Activated T-helper 2 cell treated with anti-CD3 and anti-CD28 coated beads, Interferon-gamma antibody, Interleukin-2, Interleukin-4, amounts not matched to agents 10 μg/mL and 5 μg/mL and 100 μg/mL, durations not matched to agents 14 hours and 24 hours and 36 hours (primary cell): ENCODE data around the gene CAV2. TPM values are rescaled to one million over a fixed set of nuclear protein-coding genes. Genes with fewer than 3 reads are reported as not detected.

Experiments used
- DNase-seq: peaks from one replicate; pipeline ENCODE4 v3.0.0; 2021; ENCODE audit warnings: low spot score
- H3K27ac Mint-ChIP-seq: one replicate; pipeline ENCODE4 v1.8.0; 2021; ENCODE audit warnings: mixed read lengths
- H3K27me3 Mint-ChIP-seq: one replicate; pipeline ENCODE4 v1.8.0; 2021; ENCODE audit warnings: low read depth, mixed read lengths
- H3K36me3 Mint-ChIP-seq: one replicate; pipeline ENCODE4 v1.8.0; 2021; ENCODE audit warnings: low read depth, mixed read lengths
- H3K4me1 Mint-ChIP-seq: one replicate; pipeline ENCODE4 v1.8.0; 2021; ENCODE audit warnings: low read depth, mixed read lengths
- H3K4me3 Mint-ChIP-seq: one replicate; pipeline ENCODE4 v1.8.0; 2021; ENCODE audit warnings: low read depth, mild to moderate bottlenecking, moderate library complexity, mixed read lengths
- H3K9me3 Mint-ChIP-seq: one replicate; pipeline ENCODE4 v1.8.0; 2021; ENCODE audit warnings: mixed read lengths
- intact Hi-C: fragments of 100-400 bp; cut with micrococcal nuclease; formaldehyde crosslinking; loops from one replicate; pipeline ENCODE4 v1.15.1; 2023
- total RNA-seq: library from RNA; stranded (reverse); gene quantifications from 2 replicates; pipeline ENCODE4 v1.2.3, GENCODE V29; 2022

Gene CAV2
- total RNA-seq, 1 donor from 2014 or later, result not detected

DNA sequence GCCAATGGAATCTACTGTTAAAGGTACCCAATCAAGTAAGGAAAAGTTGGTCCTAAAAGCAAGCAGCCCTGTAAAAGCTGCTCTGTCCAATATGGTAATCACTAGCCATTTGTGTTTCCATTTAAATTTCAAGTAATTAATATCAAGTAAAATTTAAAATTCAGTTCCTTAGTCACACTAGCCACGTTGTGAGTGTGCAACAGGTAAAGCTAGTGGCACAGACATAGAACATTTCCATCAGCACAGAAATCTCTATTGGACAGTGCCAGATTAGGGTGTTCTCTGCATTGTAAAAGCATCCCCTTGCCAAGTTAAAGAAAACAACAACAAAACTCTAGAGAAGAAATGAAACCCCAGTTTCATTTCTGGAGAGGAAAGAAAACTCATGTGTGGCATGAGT lies 29.7 kb downstream of the CAV2 start:
- no peak for DNase-seq
- H3K27ac Mint-ChIP-seq, result no peak overlapping the region
- intact Hi-C loops, result loop anchor here (10.0 kb wide), 1 partner anchor 354 kb away; no protein-coding TSS in a partner anchor
- H3K4me3 Mint-ChIP-seq, result no peak overlapping the region
- H3K27me3 Mint-ChIP-seq, result peaks cover 48% of the 10 kb centered on the region
- no peaks in the 10 kb centered on the region for H3K9me3 Mint-ChIP-seq
- peaks cover 23% of the 10 kb centered on the region for H3K4me1 Mint-ChIP-seq
- no peaks in the 10 kb centered on the region for H3K36me3 Mint-ChIP-seq

GRCh38 chr7:116530107-116530820 lies 30.7 kb downstream of the CAV2 start:
- Mint-ChIP-seq H3K27ac (no peak overlapping the region), H3K9me3 (no peaks in the 10 kb centered on the region), H3K36me3 (no peaks in the 10 kb centered on the region), H3K4me1 (peaks cover 15% of the 10 kb centered on the region), H3K4me3 (no peak overlapping the region), H3K27me3 (peaks cover 40% of the 10 kb centered on the region)
- intact Hi-C loops, result no loop called here
- DNase-seq, result no peak

DNA sequence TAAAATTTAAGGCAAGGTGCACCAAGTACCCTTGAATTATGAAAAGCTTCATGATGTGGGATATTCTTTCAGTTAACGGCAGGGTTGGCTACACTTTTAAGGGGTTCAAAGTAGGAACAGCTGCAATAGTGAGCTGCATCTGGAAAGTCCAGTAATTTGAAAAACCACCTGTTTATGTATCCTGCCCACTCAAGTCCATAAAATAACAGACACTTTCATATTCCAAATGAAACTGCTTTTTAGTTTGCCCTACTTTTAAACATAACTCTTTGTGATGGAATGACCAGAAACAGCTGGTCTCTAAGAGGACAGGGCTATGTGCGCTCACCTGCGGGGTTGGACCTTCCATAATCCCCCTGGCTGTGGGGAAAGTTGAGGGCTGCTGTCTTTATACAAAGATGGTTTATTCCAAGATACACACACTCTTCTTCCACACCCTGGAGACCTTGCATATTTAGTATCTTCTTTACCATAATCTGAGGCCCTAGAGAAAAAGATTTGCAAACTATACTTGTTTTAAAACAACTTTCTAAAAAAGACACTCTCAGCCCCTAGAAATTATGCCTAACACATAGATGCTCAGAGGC lies 32.7 kb downstream of the CAV2 start:
- peaks cover 26% of the 10 kb centered on the region for H3K27me3 Mint-ChIP-seq
- no peak overlapping the region for H3K4me3 Mint-ChIP-seq
- no peak for DNase-seq
- no peak overlapping the region for H3K27ac Mint-ChIP-seq
- no peaks in the 10 kb centered on the region for H3K36me3 Mint-ChIP-seq
- no peaks in the 10 kb centered on the region for H3K9me3 Mint-ChIP-seq
- intact Hi-C loops, result no loop called here
- peaks cover 3% of the 10 kb centered on the region for H3K4me1 Mint-ChIP-seq

- no peak overlapping the region for H3K27ac Mint-ChIP-seq
- no peaks in the 10 kb centered on the region for H3K4me1 Mint-ChIP-seq
- H3K4me3 Mint-ChIP-seq, result no peak overlapping the region
- no peaks in the 10 kb centered on the region for H3K9me3 Mint-ChIP-seq
- H3K36me3 Mint-ChIP-seq, result no peaks in the 10 kb centered on the region
- no peak for DNase-seq
- peaks cover 14% of the 10 kb centered on the region for H3K27me3 Mint-ChIP-seq
- intact Hi-C loops, result no loop called here
Observed at GRCh38 chr7:116534790-116535189, 35.3 kb downstream of the CAV2 start.

DNA sequence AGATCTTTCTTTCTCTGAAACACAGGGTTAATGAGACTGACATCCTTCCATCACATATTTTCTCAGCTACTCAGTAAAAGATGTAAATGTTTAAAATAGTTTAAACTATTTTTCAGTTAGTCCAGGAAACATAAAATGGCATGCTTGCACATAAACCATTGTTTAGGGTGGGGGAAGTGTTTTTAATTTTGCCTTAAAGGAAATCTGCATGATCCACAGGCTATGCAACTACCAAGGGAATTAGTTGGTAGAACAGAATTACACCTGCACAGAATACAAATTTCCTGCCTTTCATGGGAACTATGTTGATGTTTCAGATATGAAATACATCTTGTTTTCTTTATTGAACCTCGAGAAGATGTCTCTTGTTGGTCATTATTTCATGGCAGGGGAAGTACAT lies 35.9 kb downstream of the CAV2 start:
- DNase-seq, result no peak
- H3K4me3 Mint-ChIP-seq, result no peak overlapping the region
- no peaks in the 10 kb centered on the region for H3K9me3 Mint-ChIP-seq
- no peaks in the 10 kb centered on the region for H3K4me1 Mint-ChIP-seq
- peaks cover 10% of the 10 kb centered on the region for H3K27me3 Mint-ChIP-seq
- no peaks in the 10 kb centered on the region for H3K36me3 Mint-ChIP-seq
- no peak overlapping the region for H3K27ac Mint-ChIP-seq
- intact Hi-C loops, result no loop called here

GRCh38 chr7:116538138-116538537 lies 38.6 kb downstream of the CAV2 start:
- H3K36me3 Mint-ChIP-seq, result no peaks in the 10 kb centered on the region
- no peaks in the 10 kb centered on the region for H3K4me1 Mint-ChIP-seq
- no peak for DNase-seq
- H3K9me3 Mint-ChIP-seq, result no peaks in the 10 kb centered on the region
- peaks cover 12% of the 10 kb centered on the region for H3K27me3 Mint-ChIP-seq
- no peak overlapping the region for H3K4me3 Mint-ChIP-seq
- intact Hi-C loops, result no loop called here
- no peak overlapping the region for H3K27ac Mint-ChIP-seq

DNA sequence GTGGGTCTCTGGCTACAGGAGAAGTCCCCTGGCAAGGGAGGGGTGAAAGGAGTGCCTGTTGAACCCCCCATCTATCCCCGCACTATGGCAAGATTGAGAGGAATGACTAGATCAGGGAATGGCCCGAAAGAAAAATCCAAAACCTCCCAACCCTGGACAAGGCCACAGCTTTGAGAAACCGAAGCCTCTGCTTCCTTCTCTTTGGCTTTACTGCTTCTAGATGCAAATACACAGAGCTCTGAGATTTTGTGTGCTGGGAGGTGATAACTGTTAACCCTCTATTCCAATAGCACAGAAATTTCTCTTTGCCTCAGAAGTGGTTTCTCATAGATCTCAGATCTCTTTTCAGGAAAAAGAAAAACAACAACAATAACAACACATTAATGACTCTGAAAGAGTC lies 40.3 kb downstream of the CAV2 start:
- no peak for DNase-seq
- no peaks in the 10 kb centered on the region for H3K9me3 Mint-ChIP-seq
- no peak overlapping the region for H3K4me3 Mint-ChIP-seq
- H3K36me3 Mint-ChIP-seq, result no peaks in the 10 kb centered on the region
- intact Hi-C loops, result no loop called here
- H3K27ac Mint-ChIP-seq, result no peak overlapping the region
- H3K4me1 Mint-ChIP-seq, result no peaks in the 10 kb centered on the region
- H3K27me3 Mint-ChIP-seq, result peaks cover 20% of the 10 kb centered on the region

DNA sequence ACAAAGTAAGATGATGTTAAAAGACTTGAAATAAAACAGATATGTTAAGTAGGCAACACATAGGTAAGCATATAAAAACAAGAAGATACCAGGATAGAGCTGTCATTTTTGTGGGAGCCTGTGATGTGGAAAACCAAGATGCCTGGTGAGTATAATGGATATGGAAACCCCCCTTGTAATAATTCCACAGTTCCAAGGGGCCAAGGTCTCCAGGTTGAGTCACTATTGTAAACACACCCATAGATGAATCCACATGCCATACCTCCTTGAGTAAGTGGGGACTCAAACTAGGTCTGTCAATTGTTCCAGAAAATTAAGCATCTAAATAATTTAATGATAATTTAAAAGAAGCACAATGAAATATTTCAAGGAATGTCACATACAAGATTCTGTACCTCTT lies 41.2 kb downstream of the CAV2 start:
- no peaks in the 10 kb centered on the region for H3K9me3 Mint-ChIP-seq
- intact Hi-C loops, result no loop called here
- H3K27ac Mint-ChIP-seq, result no peak overlapping the region
- H3K4me1 Mint-ChIP-seq, result no peaks in the 10 kb centered on the region
- H3K36me3 Mint-ChIP-seq, result no peaks in the 10 kb centered on the region
- no peak for DNase-seq
- peaks cover 23% of the 10 kb centered on the region for H3K27me3 Mint-ChIP-seq
- H3K4me3 Mint-ChIP-seq, result no peak overlapping the region

DNA sequence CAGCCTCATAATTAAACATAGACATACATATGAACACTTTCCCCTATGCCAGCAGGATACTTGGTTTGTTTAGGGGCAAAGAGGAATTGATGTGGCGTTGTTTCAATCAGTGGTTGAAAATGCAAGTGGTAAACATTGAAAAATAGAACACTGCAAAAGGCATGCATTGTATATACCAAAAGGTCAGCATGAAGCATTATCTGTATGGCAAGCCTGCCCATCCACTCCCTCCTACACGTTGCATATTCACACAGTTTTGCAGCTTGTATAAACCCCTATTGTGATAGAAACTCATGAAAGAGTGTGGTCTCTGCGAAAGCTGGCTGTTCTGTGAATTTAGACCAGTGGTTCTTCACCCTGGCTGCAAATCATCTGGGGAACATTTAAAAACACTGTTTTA lies 42.4 kb downstream of the CAV2 start:
- no peaks in the 10 kb centered on the region for H3K36me3 Mint-ChIP-seq
- no peak for DNase-seq
- H3K27ac Mint-ChIP-seq, result no peak overlapping the region
- no peak overlapping the region for H3K4me3 Mint-ChIP-seq
- H3K27me3 Mint-ChIP-seq, result peaks cover 25% of the 10 kb centered on the region
- no peaks in the 10 kb centered on the region for H3K4me1 Mint-ChIP-seq
- intact Hi-C loops, result no loop called here
- H3K9me3 Mint-ChIP-seq, result no peaks in the 10 kb centered on the region

GRCh38 chr7:116542618-116543017 lies 43.1 kb downstream of the CAV2 start:
- intact Hi-C loops, result no loop called here
- no peak for DNase-seq
- Mint-ChIP-seq H3K4me3 (no peak overlapping the region), H3K4me1 (no peaks in the 10 kb centered on the region), H3K9me3 (no peaks in the 10 kb centered on the region), H3K36me3 (no peaks in the 10 kb centered on the region), H3K27me3 (peaks cover 30% of the 10 kb centered on the region), H3K27ac (no peak overlapping the region)

GRCh38 chr7:116543664-116544063 lies 44.1 kb downstream of the CAV2 start:
- H3K36me3 Mint-ChIP-seq, result no peaks in the 10 kb centered on the region
- no peak overlapping the region for H3K4me3 Mint-ChIP-seq
- no peaks in the 10 kb centered on the region for H3K4me1 Mint-ChIP-seq
- H3K9me3 Mint-ChIP-seq, result no peaks in the 10 kb centered on the region
- intact Hi-C loops, result no loop called here
- no peak for DNase-seq
- peaks cover 33% of the 10 kb centered on the region for H3K27me3 Mint-ChIP-seq
- H3K27ac Mint-ChIP-seq, result no peak overlapping the region

DNA sequence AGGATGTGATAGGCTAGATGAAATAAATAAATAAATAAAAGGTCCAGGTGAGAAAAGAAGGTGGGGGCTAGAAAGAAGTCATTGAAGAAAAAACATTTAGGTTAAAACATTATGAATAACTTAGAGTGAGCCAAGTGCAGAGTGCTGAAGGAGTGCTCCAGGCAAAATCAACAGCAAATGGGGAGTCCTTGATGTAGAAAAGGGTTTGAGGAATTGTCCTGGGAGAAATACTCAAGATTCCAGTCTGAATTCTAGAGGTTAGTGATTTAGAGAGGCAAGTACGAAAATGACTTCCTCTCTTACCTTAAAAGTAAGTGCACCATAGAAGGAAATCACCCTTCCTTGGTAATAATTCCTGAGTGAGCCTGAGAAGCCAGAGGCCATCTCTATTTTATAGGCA lies 44.9 kb downstream of the CAV2 start:
- Mint-ChIP-seq H3K9me3 (no peaks in the 10 kb centered on the region), H3K27ac (no peak overlapping the region), H3K36me3 (no peaks in the 10 kb centered on the region), H3K4me1 (no peaks in the 10 kb centered on the region), H3K27me3 (peaks cover 35% of the 10 kb centered on the region), H3K4me3 (no peak overlapping the region)
- intact Hi-C loops, result no loop called here
- DNase-seq, result no peak

DNA sequence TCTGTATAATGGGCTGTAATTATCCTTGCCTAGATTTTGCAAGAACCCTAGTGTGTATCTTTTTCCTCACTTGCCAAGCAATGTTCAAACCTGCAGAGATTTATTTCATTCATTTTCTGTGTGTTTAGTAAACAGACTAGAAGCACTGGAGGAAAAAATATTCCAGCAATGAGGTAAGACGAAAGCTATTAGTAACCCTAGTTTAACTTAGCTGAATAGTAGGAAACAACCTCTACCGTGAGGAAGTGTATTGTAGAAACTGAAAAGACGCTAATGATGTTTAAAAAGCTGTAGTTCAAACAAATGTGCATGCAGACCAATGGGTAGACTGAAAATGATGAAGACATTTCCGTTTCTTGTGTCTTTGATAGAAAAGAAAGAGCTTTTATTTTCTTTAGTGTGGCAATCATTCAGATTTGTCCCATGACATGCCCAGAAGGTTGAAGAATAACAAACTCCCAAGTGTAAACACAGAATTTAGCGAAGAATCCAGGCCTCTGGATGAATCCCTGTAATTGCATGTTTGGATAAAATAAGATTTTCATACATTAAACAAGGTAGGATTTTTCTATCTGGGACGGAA lies 46.0 kb downstream of the CAV2 start:
- intact Hi-C loops, result no loop called here
- Mint-ChIP-seq H3K4me3 (no peak overlapping the region), H3K27me3 (peaks cover 35% of the 10 kb centered on the region), H3K27ac (no peak overlapping the region), H3K9me3 (no peaks in the 10 kb centered on the region), H3K4me1 (no peaks in the 10 kb centered on the region), H3K36me3 (no peaks in the 10 kb centered on the region)
- no peak for DNase-seq
